WI38 (cell line): ENCODE results near the gene LYRM4.
"Not testable (repeated sequence)": the region's sequence is repeated elsewhere in the genome, so short reads cannot be mapped to it uniquely, and the experiment has no call there.

Source experiments
- H3K4me3 ChIP-seq: 2 replicates; pipeline ENCODE4 v1.5.1; 2011; ENCODE audit warnings: low read depth, mild to moderate bottlenecking, control low read depth, low read length
- CTCF ChIP-seq: IDR thresholded peaks from 2 replicates; pipeline ENCODE4 v1.5.1; 2012; ENCODE audit warnings: low read depth, mild to moderate bottlenecking, control low read depth, low read length

LYRM4 gene

DNA sequence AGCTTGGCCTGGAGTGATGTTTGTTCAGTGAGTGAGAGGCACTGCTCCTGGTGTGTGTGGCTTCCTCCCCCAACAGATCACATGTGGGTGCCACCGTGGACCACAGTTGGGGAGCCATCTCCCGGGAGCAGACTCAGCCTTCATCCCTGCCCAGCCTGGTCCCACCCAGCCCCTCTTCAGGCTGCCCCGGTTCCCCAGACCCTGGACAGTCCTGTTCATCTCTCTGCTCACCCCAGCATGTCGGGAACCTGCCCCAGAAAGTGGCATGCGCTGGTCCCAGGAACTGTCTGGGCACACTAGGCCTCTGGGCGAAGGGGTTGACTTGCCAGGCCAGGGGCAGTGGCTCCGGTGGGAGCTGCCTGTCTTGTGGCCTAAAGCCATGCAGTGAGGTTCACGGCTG lies 197.1 kb downstream of the LYRM4 start:
- H3K4me3 ChIP-seq = no peak overlapping the region
- TF ChIP-seq CTCF = no peak

DNA sequence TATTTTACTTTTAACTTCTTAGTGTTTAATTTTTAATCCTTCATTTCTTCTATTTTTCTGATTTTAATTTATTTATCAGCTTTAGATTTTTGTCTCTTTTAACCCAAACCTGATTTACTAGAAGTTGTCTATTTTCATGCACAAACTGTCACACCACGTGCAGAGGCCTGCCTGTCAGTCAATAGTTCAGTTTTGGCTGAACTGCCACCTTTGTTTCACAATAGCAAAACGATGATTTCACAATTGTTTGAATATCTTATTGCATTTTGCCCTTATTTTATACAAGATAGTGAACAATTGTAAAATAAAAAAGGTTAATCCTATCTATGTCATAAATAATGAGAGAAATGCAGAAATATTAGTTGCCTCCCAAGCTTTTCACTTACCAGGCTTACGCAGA lies 199.6 kb downstream of the LYRM4 start:
- no peak for TF ChIP-seq CTCF
- H3K4me3 ChIP-seq = no peak overlapping the region

DNA sequence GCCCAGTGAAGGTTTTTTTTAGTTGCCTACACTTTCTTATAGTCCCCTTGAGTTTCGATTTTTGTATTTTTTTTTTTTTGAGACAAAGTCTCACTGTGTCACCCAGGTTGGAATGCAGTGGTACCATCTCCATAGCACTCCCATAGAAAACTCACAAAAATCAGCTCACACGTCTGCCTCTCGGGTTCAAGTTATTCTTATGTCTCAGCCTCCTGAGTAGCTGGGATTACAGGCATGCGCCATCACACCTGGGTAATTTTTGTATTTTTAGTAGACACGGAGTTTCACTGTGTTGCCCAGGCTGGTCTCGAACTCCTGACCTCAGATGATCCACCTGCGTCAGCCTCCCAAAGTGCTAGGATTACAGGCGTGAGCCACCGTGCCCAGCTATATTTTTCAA lies 200.3 kb downstream of the LYRM4 start:
- H3K4me3 ChIP-seq = not testable (repeated sequence)

DNA sequence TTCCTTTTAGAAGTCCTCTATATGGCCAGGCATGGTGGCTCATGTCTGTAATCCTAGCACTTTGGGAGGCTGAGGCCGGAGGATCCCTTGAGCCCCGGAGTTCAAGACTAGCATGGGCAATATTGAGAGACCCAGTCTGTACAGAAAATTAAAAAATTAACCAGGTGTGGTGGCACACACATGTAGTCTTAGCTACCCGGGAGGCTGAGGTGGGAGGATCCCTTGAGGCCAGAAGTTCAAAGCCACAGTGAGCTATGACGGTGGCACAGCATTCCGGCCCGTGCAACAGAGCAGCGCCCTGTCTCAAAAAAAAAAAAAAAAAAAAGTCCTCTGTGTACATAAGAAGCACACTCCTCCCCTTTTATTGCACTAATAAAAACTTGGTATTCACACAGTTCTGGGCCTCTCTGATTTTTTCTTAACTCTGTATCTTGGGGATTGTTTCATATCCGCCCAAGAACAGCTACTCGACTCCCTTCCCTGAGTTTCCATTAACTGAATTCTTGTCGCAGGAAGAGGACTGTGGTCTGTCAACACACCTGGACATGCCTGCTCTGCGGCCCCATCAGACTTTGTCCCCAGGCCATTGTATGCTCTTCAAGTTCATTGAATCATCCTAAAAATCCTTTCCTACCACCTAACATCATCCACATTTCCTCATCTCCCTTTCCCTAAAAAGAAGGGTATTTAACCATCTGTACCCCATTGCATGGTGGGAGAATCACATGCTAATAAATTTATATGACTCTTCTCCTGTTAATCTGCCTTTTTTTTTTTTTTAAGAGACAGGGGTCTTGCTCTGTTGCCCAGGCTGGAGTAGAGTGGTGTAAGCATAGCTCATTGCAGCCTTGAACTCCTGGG lies 201.5 kb downstream of the LYRM4 start:
- no peak for TF ChIP-seq CTCF

More for the DNA sequence above, 201.5 kb downstream of the LYRM4 start:
- H3K4me3 ChIP-seq = no peak overlapping the region
